Activated effector memory CD4-positive, alpha-beta T cell treated with anti-CD3 and anti-CD28 coated beads, Interleukin-2, amount 50 U/mL, for 16 hours (primary cell): ENCODE data around the gene KRAS.
"Not testable (repeated sequence)": the region's sequence is repeated elsewhere in the genome, so short reads cannot be mapped to it uniquely, and the experiment has no call there.

Source experiments
- DNase-seq: peaks from one replicate; pipeline ENCODE4 v3.0.0-alpha.2; 2020

Gene KRAS

DNA sequence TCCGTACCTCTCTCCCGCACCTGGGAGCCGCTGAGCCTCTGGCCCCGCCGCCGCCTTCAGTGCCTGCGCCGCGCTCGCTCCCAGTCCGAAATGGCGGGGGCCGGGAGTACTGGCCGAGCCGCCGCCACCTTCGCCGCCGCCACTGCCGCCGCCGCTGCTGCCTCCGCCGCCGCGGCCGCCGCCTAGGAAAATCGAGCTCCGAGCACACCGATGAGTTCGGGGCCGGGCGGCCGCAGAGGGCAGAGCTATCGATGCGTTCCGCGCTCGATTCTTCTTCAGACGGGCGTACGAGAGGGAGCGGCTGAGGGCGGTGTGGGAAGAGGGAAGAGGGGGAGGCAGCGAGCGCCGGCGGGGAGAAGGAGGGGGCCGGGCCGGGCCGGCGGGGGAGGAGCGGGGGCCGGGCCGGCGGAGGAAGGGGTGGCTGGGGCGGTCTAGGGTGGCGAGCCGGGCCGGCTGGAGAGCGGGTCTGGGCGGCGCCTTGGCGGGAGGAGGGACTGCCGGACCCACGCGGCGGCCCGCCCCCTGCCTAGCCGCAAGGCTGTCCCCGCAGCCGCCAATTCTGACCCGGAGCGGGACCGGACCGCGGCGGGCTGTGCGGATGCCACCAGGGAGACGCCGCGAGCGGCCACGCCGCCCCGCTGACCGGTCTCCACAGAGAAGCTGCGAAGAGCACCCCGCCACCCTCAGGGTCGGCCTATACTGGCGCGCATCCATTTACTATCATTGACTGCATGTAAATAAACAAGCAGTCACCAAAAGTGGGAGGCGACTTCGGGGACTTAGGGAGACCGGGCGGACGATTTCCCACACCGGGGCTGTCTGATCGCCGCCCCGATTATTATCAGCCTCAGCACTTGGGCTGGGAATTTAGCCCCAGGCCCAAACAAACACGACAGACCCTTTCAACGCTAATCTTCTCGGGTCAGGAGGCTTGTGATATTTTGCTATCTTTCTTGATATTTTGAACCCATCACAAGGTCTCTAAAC is at the start of gene KRAS:
Gene KRAS (minus strand): TSS at position 186 of the 987 bp plus-strand sequence.
- peak; percentile 96 for DNase-seq

DNA sequence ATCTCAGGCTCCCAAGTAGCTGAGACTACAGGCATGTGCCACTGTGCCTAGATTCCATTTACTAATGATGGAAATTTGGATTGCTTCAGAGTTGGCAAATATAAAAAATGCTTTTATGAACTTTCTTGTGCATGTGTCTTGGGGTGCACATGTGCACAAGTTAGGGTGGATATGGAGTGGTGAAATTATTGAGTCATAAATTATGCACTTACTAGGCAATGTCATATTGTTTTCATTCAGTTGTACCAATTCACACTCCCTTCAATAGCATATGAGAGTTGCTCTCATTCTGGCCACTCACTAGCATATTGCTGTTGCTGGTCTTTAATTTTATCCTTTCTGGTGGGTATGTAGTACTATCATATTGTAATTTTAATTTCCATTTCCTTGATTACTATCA is 45.7 kb upstream of the KRAS start:
- no peak for DNase-seq

DNA sequence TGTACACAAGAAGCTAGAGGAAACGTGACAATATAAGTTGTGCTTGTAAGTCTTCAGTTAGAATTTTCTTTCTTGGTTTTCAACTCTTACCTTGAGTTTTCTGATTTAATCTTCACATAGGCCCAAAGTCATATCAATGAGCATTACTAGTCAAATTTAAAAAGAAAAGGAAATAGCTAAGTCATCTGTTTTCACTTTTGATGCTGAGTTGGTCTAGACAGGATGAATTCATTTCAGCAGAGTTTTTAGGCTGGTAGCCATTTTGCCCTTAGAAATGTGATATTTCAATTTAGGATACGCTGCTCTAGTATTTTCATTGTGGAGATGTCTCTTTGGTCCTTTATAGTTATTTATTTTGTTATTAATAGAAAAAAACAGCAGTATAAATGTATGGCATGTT is 44.6 kb upstream of the KRAS start:
- no peak for DNase-seq

- DNase-seq, result no peak
These were observed 42.9 kb upstream of the KRAS start for GRCh38 chr12:25293653-25294052.

- not testable (repeated sequence) for DNase-seq
These were observed 42.1 kb upstream of the KRAS start for GRCh38 chr12:25292810-25293221.

GRCh38 chr12:25287610-25288009 is 36.9 kb upstream of the KRAS start:
- no peak for DNase-seq

DNA sequence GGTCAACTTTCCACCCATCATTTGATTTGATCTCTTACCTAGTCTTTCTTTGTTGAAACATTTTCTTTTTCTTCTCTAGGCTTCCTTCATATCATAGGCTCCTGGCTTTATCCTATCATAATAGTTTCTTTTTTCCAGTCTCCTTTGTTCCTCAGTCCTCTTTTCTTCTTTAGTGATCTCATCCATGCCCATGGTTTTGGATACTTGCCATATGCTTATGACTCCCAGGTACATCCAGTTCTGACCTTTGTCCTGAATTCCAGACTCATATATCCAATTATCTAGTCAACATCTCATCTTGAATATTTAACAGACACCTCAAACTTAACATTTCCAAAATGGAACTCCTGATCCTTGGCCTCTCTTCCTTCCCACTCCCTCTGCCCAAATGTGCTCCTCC is 36.1 kb upstream of the KRAS start:
- DNase-seq, result no peak

DNA sequence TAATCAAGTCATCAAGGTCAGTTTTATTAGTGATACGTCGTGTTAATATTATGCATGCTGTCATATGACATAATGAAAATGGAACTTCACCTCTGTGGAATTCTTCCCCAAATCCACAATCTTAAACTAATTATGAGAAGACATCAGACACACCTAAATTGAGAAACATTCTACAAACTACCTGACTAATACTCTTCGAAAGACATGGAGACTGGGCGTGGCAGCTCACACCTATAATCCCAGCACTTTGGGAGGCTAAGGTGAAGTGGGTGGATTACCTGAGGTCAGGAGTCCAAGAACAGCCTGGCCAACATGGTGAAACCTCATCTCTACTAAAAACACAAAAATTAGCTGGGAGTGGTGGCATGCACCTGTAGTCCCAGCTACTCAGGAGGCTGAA is 33.3 kb upstream of the KRAS start:
- DNase-seq, result no peak

DNA sequence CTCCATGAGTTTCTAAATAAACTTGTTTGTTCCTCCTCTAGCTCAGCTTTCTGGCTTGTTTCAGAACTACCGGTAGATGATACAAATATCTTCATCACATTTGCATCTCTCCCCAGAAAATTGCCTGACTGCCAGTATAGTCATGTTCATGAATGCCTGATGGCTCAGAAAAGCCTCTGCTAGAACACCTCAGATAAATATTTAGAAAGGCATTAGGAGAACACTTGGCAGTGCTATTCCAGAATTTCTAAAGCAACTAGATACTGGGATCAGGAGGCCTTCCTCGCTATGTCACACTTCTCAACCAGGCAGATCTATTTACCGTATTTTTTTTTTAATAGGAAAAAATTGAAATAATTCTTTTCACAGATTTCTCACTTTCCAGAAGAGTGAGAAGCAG is 32.3 kb upstream of the KRAS start:
- DNase-seq, result no peak

GRCh38 chr12:25280082-25280481 is 29.4 kb upstream of the KRAS start:
- no peak for DNase-seq

DNA sequence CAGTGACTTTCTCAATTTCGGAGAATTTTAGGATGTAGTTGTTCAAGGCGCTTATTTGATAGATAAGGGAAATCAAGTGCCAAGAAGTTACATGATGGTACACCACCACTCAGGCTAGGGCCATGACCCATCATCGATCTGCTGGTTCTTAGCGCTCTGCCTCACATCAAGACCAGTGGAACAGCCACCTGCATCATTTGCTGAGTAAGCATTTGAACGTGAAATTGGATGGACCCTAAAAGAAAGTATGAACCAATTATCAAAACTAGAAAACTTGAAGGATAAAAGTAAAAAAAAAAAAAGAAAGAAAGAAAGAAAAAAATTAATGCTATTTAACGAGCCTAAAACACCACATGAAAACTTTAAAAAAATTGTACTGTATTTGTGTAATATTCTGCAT is 27.5 kb upstream of the KRAS start:
- no peak for DNase-seq

DNA sequence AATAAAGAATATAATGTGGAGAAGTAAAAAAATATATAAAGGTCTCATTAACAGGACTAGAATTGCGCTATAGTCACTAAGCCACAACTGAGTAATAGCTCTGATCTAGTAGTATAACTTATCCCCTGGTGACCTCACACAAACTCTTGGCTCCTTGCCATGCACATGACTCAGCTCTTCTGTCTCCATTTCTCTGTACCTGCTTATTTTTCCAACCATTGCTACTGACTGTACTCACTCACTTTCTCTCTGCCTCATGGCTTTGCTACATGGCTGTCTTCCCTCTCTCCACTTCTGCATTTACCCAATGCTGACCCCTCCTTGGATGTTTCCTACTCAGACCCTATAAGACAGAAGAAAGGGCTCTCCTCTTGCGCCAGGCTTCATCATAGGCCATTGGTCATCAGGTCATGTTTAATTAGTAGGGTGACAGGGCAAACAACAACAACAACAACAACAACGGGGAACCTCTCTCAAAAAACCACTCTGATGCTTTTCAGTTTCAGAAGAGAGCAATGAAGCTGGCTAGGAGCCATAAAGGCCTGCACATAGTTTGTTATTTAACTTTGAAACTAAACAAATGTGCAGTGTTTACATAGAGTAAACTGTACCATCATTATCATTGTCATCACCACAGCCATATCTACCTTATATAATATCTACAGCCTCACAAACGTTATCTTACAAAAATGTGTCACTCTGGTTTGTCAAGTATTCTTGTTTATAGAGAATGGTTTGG is 25.6 kb upstream of the KRAS start:
- DNase-seq, result peak; percentile 82

DNA sequence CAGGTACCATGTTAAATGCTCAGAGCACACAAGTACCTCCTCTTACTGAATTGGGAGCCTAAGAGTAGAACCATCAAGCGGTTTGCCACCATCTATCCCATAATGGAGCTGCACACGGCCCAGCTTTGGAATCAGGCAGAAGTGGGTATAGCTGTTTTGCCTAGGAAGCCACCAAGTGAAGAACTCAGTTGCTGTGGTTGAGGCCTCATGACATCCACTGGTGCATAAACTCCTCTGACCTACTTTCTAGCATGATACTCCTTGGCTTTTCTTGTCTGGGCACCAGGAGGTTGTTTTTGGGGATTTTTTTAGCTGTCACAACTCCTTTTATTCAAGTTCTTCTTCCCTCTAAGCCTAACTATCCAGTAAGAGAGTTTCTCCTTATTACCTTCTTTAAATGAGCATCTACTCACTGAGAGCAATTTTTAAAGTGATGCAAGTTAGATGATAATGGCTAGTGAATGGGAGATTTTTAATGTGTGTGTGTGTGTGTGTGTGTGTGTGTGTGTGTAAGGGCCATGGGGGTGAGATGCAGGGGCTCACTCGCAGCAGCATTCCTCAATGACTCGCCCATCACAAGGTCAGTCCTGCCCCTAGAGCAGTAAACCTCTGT is 20.9 kb upstream of the KRAS start:
- no peak for DNase-seq

DNA sequence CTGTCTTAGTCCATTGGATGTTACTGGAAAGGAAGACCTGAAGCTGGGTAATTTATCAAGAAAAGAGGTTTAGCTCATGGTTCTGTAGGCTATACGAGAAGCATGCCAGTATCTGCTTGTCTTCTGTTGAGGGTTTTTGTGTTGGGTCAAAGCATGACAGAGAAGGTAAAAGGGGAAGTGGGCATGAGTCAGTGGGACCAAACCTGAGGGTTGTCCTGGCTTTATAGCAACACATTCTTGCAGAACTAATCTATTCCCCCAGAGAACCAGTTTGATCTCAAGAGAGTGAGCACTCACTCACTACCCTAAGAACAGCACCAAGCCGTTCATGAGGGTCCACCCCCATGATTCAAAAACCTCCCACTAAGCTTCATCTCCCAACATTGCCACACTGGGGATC is 19.0 kb upstream of the KRAS start:
- DNase-seq, result no peak

- no peak for DNase-seq
These were observed 15.8 kb upstream of the KRAS start for GRCh38 chr12:25266497-25266896.

- DNase-seq, result no peak
These were observed 14.1 kb upstream of the KRAS start for GRCh38 chr12:25264862-25265261.

GRCh38 chr12:25264114-25264513 is 13.4 kb upstream of the KRAS start:
- no peak for DNase-seq

DNA sequence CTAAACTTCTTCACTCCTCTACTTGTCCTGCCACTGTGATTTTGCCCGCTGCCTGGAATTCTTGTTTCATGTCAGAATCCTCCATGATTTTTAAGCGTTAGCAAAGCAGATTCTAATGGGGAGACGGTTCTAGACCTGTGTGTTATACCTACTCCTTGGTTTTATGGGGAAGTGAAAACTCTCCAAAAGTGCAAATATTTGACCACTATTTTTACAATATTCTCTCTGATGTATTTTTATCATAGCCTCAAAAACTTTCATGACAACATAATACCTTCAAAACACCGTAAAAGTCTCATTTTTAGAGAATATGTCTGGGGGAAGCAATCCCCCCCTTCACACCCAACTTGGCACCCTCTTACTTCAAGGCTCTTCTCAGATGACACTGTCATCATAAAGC is 12.9 kb upstream of the KRAS start:
- DNase-seq, result no peak

GRCh38 chr12:25262389-25263074 is 11.8 kb upstream of the KRAS start:
- no peak for DNase-seq

DNA sequence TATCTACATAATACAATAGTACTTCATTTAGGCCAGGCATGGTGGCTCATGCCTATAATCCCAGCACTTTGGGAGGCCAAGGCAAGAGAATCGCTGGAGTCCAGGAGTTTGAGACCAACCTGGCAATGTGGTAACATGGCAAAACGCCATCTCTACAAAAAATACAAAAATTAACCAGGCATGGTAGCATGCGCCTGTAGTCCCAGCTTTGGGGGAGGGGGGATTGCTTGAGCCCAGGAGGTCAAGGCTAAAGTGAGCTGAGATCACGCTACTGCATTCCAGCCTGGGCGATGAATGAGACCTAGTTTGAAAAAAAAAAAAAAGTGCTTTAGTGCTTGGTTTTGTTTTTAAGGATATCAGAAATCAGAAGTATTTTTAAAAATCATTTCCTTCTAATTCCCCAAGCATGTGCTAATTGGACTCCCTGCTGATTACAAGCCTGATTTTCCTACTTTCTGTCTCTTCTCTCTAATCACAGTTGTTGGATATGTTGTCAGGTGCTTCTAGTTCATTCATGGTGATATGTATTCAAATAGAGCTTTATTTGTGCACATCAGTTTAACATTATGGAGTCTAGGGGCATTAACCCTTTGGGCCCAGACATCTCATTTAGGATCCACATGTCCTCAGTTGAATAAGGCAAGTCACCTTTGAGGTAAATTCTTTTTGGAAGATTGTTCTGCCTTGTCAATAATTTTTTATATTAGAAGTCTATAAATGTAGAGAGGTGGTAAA is 7.0 kb upstream of the KRAS start:
- DNase-seq, result no peak

GRCh38 chr12:25256826-25257225 is 6.1 kb upstream of the KRAS start:
- no peak for DNase-seq

DNA sequence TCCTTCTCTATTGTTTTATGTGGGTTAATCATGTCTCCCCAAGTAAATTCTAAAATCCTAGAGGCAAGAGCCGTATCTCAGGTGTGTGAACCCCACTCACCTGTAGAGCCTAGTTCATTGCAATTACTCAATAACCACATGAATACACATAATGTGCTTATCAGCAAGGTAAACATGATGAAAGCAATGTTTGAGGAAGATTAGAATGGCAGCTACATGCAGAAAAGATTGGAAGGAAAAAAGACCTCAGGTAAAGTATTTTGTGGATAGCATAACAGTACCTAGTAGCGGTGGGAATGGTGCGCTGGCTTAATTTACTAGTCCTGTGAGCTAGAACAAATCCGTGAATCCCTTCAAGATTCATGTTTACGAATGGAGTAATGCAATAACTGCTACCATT is 5.3 kb upstream of the KRAS start:
- DNase-seq, result no peak
